Nephron (organoid): ENCODE data around the gene SLC35B1.
"Not testable (repeated sequence)": the region's sequence is repeated elsewhere in the genome, so short reads cannot be mapped to it uniquely, and the experiment has no call there.

Source experiments
- H3K27ac Mint-ChIP-seq, 3 experiments: 2 replicates each; pipeline ENCODE4 v1.8.0; 2020; ENCODE audit warnings: mixed read lengths in 3 of 3, mild to moderate bottlenecking in 2 of 3, moderate library complexity in 1 of 3
- H3K27me3 Mint-ChIP-seq: 2 replicates; pipeline ENCODE4 v1.8.0; 2021; ENCODE audit warnings: low read depth, mild to moderate bottlenecking, moderate library complexity, mixed read lengths
- H3K36me3 Mint-ChIP-seq: 2 replicates; pipeline ENCODE4 v1.8.0; 2020; ENCODE audit warnings: low read depth, mixed read lengths
- H3K4me1 Mint-ChIP-seq: 2 replicates; pipeline ENCODE4 v1.8.0; 2020; ENCODE audit warnings: mixed read lengths
- H3K4me3 Mint-ChIP-seq, 3 experiments: 2 replicates each; pipeline ENCODE4 v1.8.0; 2020; ENCODE audit warnings: mild to moderate bottlenecking in 3 of 3, mixed read lengths in 3 of 3, moderate library complexity in 2 of 3
- H3K9me3 Mint-ChIP-seq: 2 replicates; pipeline ENCODE4 v1.8.0; 2020; ENCODE audit warnings: mixed read lengths
- TF ChIP-seq, protein P1 (sequence below), 3 experiments: fragments of 200-600 bp; sonication (generic); IDR thresholded peaks; one replicate each; pipeline ENCODE4 v1.5.0; 2021; ENCODE audit warnings: antibody characterized with exemption in 3 of 3; ENCODE audit not compliant: unreplicated experiment in 3 of 3

SLC35B1 gene

DNA sequence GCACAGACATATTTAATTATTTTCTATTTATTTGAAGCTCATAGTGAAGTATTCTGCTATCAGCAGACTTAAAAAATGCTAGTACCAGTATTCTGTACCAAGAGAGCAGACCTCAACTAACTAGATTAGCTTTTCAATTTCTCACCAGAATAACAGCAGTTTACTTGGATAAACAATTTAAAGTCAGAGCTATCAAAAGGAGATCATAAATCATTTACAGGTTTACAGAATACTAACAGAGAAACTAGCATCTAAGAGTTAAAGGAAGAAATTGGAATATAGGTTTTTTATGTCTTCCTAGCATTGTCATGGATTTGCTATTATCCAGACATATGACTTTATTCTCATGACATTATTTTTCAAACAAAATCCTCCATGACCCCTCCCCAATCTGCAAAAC lies 33.3 kb downstream of the SLC35B1 start:
- Mint-ChIP-seq H3K4me1 (peaks cover 48% of the 10 kb centered on the region), H3K27me3 (peaks cover 5% of the 10 kb centered on the region), H3K9me3 (no peaks in the 10 kb centered on the region), H3K36me3 (peaks cover 18% of the 10 kb centered on the region), H3K4me3 (peak overlapping the region in 1 of 3 experiments; percentile 9), H3K27ac (no peak overlapping the region)
- TF ChIP-seq, protein P1, sequence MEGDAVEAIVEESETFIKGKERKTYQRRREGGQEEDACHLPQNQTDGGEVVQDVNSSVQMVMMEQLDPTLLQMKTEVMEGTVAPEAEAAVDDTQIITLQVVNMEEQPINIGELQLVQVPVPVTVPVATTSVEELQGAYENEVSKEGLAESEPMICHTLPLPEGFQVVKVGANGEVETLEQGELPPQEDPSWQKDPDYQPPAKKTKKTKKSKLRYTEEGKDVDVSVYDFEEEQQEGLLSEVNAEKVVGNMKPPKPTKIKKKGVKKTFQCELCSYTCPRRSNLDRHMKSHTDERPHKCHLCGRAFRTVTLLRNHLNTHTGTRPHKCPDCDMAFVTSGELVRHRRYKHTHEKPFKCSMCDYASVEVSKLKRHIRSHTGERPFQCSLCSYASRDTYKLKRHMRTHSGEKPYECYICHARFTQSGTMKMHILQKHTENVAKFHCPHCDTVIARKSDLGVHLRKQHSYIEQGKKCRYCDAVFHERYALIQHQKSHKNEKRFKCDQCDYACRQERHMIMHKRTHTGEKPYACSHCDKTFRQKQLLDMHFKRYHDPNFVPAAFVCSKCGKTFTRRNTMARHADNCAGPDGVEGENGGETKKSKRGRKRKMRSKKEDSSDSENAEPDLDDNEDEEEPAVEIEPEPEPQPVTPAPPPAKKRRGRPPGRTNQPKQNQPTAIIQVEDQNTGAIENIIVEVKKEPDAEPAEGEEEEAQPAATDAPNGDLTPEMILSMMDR (IDR thresholded peaks at IDR 0.05; ENCODE audit: unreplicated experiment in 3 of 3), result no peak

DNA sequence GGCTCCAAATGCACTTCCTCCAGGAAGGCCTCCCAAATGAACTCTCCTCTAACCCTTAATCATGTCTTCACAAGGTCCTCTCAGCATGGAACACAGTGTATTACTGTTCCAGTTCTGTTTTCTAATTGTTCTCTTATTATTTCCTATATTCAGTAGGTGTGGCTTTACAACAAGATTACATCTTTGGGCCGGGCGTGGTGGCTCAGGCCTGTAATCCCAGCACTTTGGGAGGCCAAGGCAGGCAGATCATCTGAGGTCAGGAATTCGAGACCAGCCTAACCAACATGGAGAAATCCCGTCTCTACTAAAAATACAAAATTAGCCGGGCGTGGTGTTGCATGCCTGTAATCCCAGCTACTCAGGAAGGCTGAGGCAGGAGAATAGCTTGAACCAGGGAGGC lies 34.1 kb downstream of the SLC35B1 start:
- not testable (repeated sequence) for H3K9me3 Mint-ChIP-seq, H3K27ac Mint-ChIP-seq, H3K4me3 Mint-ChIP-seq, H3K27me3 Mint-ChIP-seq
- Mint-ChIP-seq H3K4me1 (peaks cover 48% of the 10 kb centered on the region), H3K36me3 (peaks cover 18% of the 10 kb centered on the region)

DNA sequence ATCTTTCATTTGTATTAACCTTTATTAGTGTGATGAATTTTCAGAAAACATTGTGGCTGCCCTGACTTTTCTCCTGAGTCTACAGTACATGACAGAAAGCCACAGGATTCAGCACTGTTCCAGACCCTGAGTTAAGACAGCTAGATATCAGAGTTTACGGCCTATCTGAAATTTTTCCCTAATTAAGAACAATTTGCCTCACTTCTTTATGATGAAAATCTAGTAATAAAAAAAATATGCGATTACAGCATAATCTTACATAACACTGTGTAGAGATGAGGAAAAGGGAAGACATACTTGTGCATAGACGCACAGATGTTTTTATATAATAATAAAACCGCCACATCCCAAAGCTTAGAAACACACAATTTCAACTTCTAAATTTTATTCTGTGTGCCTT lies 37.1 kb downstream of the SLC35B1 start:
- Mint-ChIP-seq H3K27me3 (no peaks in the 10 kb centered on the region), H3K36me3 (peaks cover 34% of the 10 kb centered on the region)
- TF ChIP-seq, protein P1 (IDR thresholded peaks at IDR 0.05; ENCODE audit: unreplicated experiment in 3 of 3), result no peak

DNA sequence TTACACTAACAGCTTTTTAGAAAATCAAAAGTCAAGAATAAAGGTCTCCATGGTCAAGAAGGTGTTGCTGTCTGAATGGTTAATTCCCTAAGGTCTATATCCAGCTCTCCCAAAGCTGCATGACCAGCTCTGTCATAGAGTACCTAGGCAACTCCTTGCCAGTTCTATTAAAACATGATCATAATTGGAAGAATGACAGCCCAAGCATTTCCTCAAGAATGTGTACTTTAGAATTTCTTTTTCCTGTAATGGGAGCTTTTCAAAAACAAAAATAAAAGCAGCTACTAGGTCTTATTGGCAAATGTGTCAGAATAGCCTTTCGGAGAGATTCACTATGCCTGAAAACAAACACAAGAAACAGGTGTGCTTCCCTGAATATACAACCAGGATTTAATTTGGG lies 37.8 kb downstream of the SLC35B1 start:
- Mint-ChIP-seq H3K27me3 (no peaks in the 10 kb centered on the region), H3K36me3 (peaks cover 34% of the 10 kb centered on the region)

More for the DNA sequence above, 37.1 kb downstream of the SLC35B1 start:
- H3K4me1 Mint-ChIP-seq, result peaks cover 29% of the 10 kb centered on the region
- no peak overlapping the region for H3K4me3 Mint-ChIP-seq
- no peak overlapping the region for H3K27ac Mint-ChIP-seq
- H3K9me3 Mint-ChIP-seq, result no peaks in the 10 kb centered on the region

DNA sequence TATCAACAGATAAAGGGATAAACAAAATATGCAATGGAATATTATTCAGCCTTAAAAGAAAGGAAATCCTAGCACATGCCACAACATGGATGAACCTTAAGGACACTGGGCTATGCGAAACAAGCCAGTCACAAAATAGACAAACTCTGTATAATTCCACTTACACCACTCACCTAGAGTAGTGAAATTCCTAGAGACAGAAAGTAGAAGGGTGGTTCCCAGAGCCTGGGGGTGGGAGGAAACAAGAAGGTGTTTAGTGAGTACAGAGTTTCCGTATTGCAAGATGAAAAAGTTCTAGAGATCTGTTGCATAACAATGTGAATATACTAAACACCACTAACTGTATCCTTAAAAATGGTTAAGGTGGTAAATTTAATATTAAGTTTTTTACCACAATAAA lies 39.9 kb downstream of the SLC35B1 start:
- Mint-ChIP-seq H3K36me3 (peaks cover 37% of the 10 kb centered on the region), H3K4me3 (no peak overlapping the region), H3K27me3 (no peaks in the 10 kb centered on the region), H3K9me3 (peaks cover 8% of the 10 kb centered on the region), H3K4me1 (peaks cover 13% of the 10 kb centered on the region), H3K27ac (no peak overlapping the region)
- TF ChIP-seq, protein P1 (IDR thresholded peaks at IDR 0.05; ENCODE audit: unreplicated experiment in 3 of 3), result no peak

More for the DNA sequence above, 37.8 kb downstream of the SLC35B1 start:
- peaks cover under 1% of the 10 kb centered on the region for H3K9me3 Mint-ChIP-seq
- H3K4me3 Mint-ChIP-seq, result no peak overlapping the region
- H3K4me1 Mint-ChIP-seq, result peaks cover 23% of the 10 kb centered on the region
- TF ChIP-seq, protein P1 (IDR thresholded peaks at IDR 0.05; ENCODE audit: unreplicated experiment in 3 of 3), result no peak
- H3K27ac Mint-ChIP-seq, result no peak overlapping the region

DNA sequence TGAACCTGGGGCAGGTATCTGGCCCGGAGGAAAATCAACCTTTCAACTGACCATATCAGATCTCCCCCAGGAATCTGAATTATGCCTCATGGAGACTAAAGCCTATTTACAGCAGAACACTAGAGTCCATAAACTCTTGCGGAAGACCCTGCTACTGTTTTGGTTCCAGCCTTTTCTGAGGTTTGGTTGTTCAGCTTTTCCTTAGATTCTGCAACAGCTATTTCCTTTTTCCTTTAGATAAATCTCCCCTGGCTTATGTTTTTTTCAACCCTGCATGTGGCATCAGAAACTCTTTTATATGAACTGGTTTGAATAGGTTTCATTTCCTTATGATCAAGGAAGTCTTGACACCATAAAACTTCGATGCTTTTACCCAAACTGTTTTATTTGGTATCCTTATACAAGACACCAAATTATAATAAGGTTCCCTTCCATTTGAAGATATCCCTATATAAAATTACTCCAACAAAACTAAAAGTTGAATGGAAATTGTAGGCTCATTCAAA lies 43.0 kb downstream of the SLC35B1 start:
- peaks cover 4% of the 10 kb centered on the region for H3K4me1 Mint-ChIP-seq
- no peaks in the 10 kb centered on the region for H3K27me3 Mint-ChIP-seq
- TF ChIP-seq, protein P1 (IDR thresholded peaks at IDR 0.05; ENCODE audit: unreplicated experiment in 3 of 3), result no peak
- H3K9me3 Mint-ChIP-seq, result peaks cover 8% of the 10 kb centered on the region
- no peak overlapping the region for H3K4me3 Mint-ChIP-seq
- H3K27ac Mint-ChIP-seq, result no peak overlapping the region
- peaks cover 57% of the 10 kb centered on the region for H3K36me3 Mint-ChIP-seq
